B cell (primary cell): Measurements from ENCODE around the gene KRIT1. TPM values are rescaled to one million over a fixed set of nuclear protein-coding genes. Genes with fewer than 3 reads are reported as not detected.

Experiments
- ATAC-seq: fragments of 200-7000 bp; cut with Tn5 transposase; one replicate; pipeline ENCODE4 v1.10.0; 2021; ENCODE audit warnings: low read depth, mild to moderate bottlenecking, moderate number of reproducible peaks, moderate library complexity
- CTCF ChIA-PET: fragments of 350-600 bp; sonication (Branson Sonifier 250); formaldehyde crosslinking; loops from one replicate; lab custom pipeline; 2021; ENCODE audit warnings: antibody characterized with exemption, inconsistent platforms; lab: Charles Lee
- POLR2A ChIA-PET: fragments of 350-600 bp; sonication (Branson Sonifier 250); formaldehyde crosslinking; loops from one replicate; lab custom pipeline; 2021; ENCODE audit warnings: antibody characterized with exemption; lab: Charles Lee
- DNase-seq: peaks from one replicate; pipeline ENCODE4 v3.0.0; 2013
- H2AFZ ChIP-seq: 2 replicates; pipeline ENCODE4 v1.6.1; 2012; ENCODE audit warnings: mild to moderate bottlenecking, low read depth, low read length; ENCODE audit not compliant: insufficient read depth, poor library complexity, severe bottlenecking
- H3K27ac ChIP-seq, 2 donors: 1 replicate in 1 of 2; 2 replicates in 1 of 2; pipeline ENCODE4 v1.5.1; 2012 to 2013; ENCODE audit warnings: low read length in 2 of 2, mild to moderate bottlenecking in 2 of 2, moderate library complexity in 1 of 2
- H3K27me3 ChIP-seq, 4 experiments: fragments of 200-600 bp in 1 of 4; sonication (generic) in 1 of 4; replicated peaks in 1 of 4; 1 replicate in 2 of 4; 2 replicates in 2 of 4; pipeline versions ENCODE4 v1.6.1 to v1.7.0; 2013 to 2016; ENCODE audit warnings: low read length in 3 of 4, mild to moderate bottlenecking in 2 of 4, mixed read lengths in 1 of 4, moderate library complexity in 1 of 4; ENCODE audit not compliant: insufficient read depth in 4 of 4, control insufficient read depth in 3 of 4; ENCODE audit errors: control extremely low read depth in 1 of 4
- H3K36me3 ChIP-seq, 2 experiments: replicated peaks in 1 of 2; 1 replicate in 1 of 2; 2 replicates in 1 of 2; pipeline versions ENCODE4 v1.6.1 to v1.7.1; 2013; ENCODE audit warnings: low read length in 1 of 2; ENCODE audit not compliant: insufficient read depth in 2 of 2, control insufficient read depth in 1 of 2; ENCODE audit errors: control extremely low read depth in 1 of 2, extremely low read depth in 1 of 2
- H3K4me1 ChIP-seq, 2 donors: fragments of 200-600 bp in 1 of 2; sonication (generic) in 1 of 2; 1 replicate in 1 of 2; 2 replicates in 1 of 2; pipeline versions ENCODE4 v1.5.1 to v1.6.1; 2013 to 2017; ENCODE audit warnings: low read length in 2 of 2; ENCODE audit not compliant: control insufficient read depth in 2 of 2, insufficient read depth in 2 of 2
- H3K4me2 ChIP-seq: replicated peaks from 2 replicates; pipeline ENCODE3; 2012; ENCODE audit warnings: mild to moderate bottlenecking, low read depth, low read length; ENCODE audit not compliant: poor library complexity, severe bottlenecking
- H3K4me3 ChIP-seq, 5 experiments: fragments of 200-600 bp in 1 of 5; sonication (generic) in 1 of 5; 1 replicate in 3 of 5; 2 replicates in 2 of 5; pipeline versions ENCODE4 v1.5.1 to v1.7.0; 2011 to 2016; ENCODE audit warnings: low read length in 4 of 5, mild to moderate bottlenecking in 4 of 5, low read depth in 2 of 5, control low read depth in 1 of 5, moderate library complexity in 1 of 5; ENCODE audit not compliant: insufficient read depth in 1 of 5; ENCODE audit errors: control extremely low read depth in 1 of 5, extremely low read depth in 1 of 5
- H3K79me2 ChIP-seq: fragments of 200-600 bp; sonication (generic); one replicate; pipeline ENCODE4 v1.6.0; 2016; ENCODE audit warnings: low read length; ENCODE audit not compliant: control insufficient read depth, insufficient read depth
- H3K9ac ChIP-seq: fragments of 200-600 bp; sonication (generic); 2 replicates; pipeline ENCODE4 v1.6.1; 2017; ENCODE audit warnings: mild to moderate bottlenecking, low read length, moderate library complexity
- H3K9me3 ChIP-seq, 3 donors: one replicate each; pipeline versions ENCODE4 v1.6.1 to v1.7.1; 2013; ENCODE audit warnings: low read length in 2 of 3; ENCODE audit not compliant: control insufficient read depth in 2 of 3, insufficient read depth in 1 of 3; ENCODE audit errors: control extremely low read depth in 1 of 3
- H4K20me1 ChIP-seq: 2 replicates; pipeline ENCODE4 v1.6.0; 2012; ENCODE audit warnings: mild to moderate bottlenecking, low read length; ENCODE audit not compliant: insufficient read depth, control insufficient read depth, poor library complexity, severe bottlenecking
- H3K27ac Mint-ChIP-seq: one replicate; pipeline ENCODE4 v1.8.0; 2021; ENCODE audit warnings: mixed read lengths
- H3K27me3 Mint-ChIP-seq: one replicate; pipeline ENCODE4 v1.8.0; 2021; ENCODE audit warnings: mixed read lengths
- H3K4me1 Mint-ChIP-seq: one replicate; pipeline ENCODE4 v1.8.0; 2021; ENCODE audit warnings: mixed read lengths
- H3K4me3 Mint-ChIP-seq: one replicate; pipeline ENCODE4 v1.8.0; 2021; ENCODE audit warnings: mixed read lengths
- H3K9me3 Mint-ChIP-seq: one replicate; pipeline ENCODE4 v1.8.0; 2022; ENCODE audit warnings: mixed read lengths; ENCODE audit not compliant: insufficient read depth
- CTCF ChIP-seq: fragments of 200-600 bp; IDR thresholded peaks from one replicate; pipeline ENCODE4 v1.8.0; 2022; ENCODE audit warnings: antibody characterized with exemption, mild to moderate bottlenecking
- EZH2 ChIP-seq: IDR thresholded peaks from 2 replicates; pipeline ENCODE4 v1.6.1; 2012; ENCODE audit warnings: borderline replicate concordance, low read depth, mild to moderate bottlenecking, moderate library complexity, low read length; ENCODE audit not compliant: insufficient read depth, poor library complexity, severe bottlenecking
- WGBS: methylation state at CpG from one replicate; pipeline ENCODE4 v1.1.5; 2013; ENCODE audit warnings: missing lambda C conversion rate; ENCODE audit not compliant: insufficient coverage; 5-methylcytosine and 5-hydroxymethylcytosine counted together
- intact Hi-C: fragments of 100-400 bp; cut with micrococcal nuclease; formaldehyde crosslinking; loops from one replicate; pipeline ENCODE4 v1.10.0; 2022
- polyA plus RNA-seq: library from polyadenylated mRNA; depleted of rRNA; stranded (reverse); fragments of >200 nt; gene quantifications from 2 replicates; pipeline ENCODE4 v1.2.3, GENCODE V29; 2012
- total RNA-seq, 2 donors: library from RNA; stranded (reverse); fragments of 120-200 nt in 1 of 2; gene quantifications; 1 replicate in 1 of 2; 2 replicates in 1 of 2; pipeline versions ENCODE4 v1.2.3 to v1.2.4, GENCODE V29; 2013 to 2022

The KRIT1 gene
- total and polyA plus RNA-seq, 2 donors (not counting 1 experiment from before 2014, with no cell fraction given), result 25.0 to 78.1 TPM

- DNase-seq, result no peak
- Histone ChIP-seq H3K36me3 (peaks cover 0 to 1% of the 10 kb centered on the region in 2 experiments), H3K4me2 (no peak overlapping the region), H3K27ac (no peak overlapping the region), H3K9me3 (peaks cover 5 to 14% (median 5%) of the 10 kb centered on the region in 3 donors), H3K79me2 (peaks cover 43% of the 10 kb centered on the region), H2AFZ (no peak overlapping the region), H3K27me3 (no peaks in the 10 kb centered on the region), H3K9ac (no peak overlapping the region), H3K4me1 (peaks cover 4 to 5% of the 10 kb centered on the region in 2 donors), H4K20me1 (peaks cover 12% of the 10 kb centered on the region), H3K4me3 (no peak overlapping the region)
- POLR2A ChIA-PET, result no interaction called here
- Mint-ChIP-seq H3K4me3 (no peak overlapping the region), H3K9me3 (no peaks in the 10 kb centered on the region), H3K4me1 (peaks cover 10% of the 10 kb centered on the region), H3K27me3 (no peaks in the 10 kb centered on the region), H3K27ac (no peak overlapping the region)
- intact Hi-C loops, result no loop called here
- CTCF ChIA-PET, result no interaction called here
- TF ChIP-seq CTCF, result no peak
- no peak for TF ChIP-seq EZH2
- ATAC-seq, result no peak
- no CpG with 5 or more reads among the region's 2 CpGs for WGBS
Measured at GRCh38 chr7:92281031-92281430, 35.3 kb upstream of the KRIT1 start.

- H3K4me3 ChIP-seq, result no peak overlapping the region
- Mint-ChIP-seq H3K27ac (no peak overlapping the region), H3K27me3 (no peaks in the 10 kb centered on the region), H3K4me1 (peaks cover 14% of the 10 kb centered on the region), H3K4me3 (no peak overlapping the region), H3K9me3 (no peaks in the 10 kb centered on the region)
- ChIA-PET POLR2A (no interaction called here), CTCF (no interaction called here)
- H3K27ac ChIP-seq, result no peak overlapping the region
- ATAC-seq (no peak), DNase-seq (no peak)
- WGBS, result 100% methylated on average over 1 of the region's 2 CpGs
- peaks cover 5 to 14% (median 5%) of the 10 kb centered on the region in 3 donors for H3K9me3 ChIP-seq
- TF ChIP-seq EZH2 (no peak), CTCF (no peak)
- H3K4me1 ChIP-seq, result peaks cover 4 to 5% of the 10 kb centered on the region in 2 donors
- H2AFZ ChIP-seq, result no peak overlapping the region
- no peak overlapping the region for H3K4me2 ChIP-seq
- no peaks in the 10 kb centered on the region for H3K27me3 ChIP-seq
- H3K36me3 ChIP-seq, result peaks cover 0 to 1% of the 10 kb centered on the region in 2 experiments
- no peak overlapping the region for H3K9ac ChIP-seq
- intact Hi-C loops, result no loop called here
- peaks cover under 1% of the 10 kb centered on the region for H4K20me1 ChIP-seq
- peaks cover 41% of the 10 kb centered on the region for H3K79me2 ChIP-seq
Measured at GRCh38 chr7:92279396-92280031, 33.8 kb upstream of the KRIT1 start.
